GM10266 (cell line): ENCODE data around the gene ASAP3.

ENCODE experiments used
- DNase-seq: peaks from one replicate; pipeline ENCODE4 v3.0.0; 2012; ENCODE audit errors: extremely low spot score
- CTCF ChIP-seq: IDR thresholded peaks from 2 replicates; pipeline ENCODE4 v1.5.1; 2012; ENCODE audit warnings: mild to moderate bottlenecking, low read depth; ENCODE audit not compliant: control insufficient read depth, insufficient read depth; ENCODE audit errors: missing control alignments

Gene ASAP3

GRCh38 chr1:23483321-23484252 is at the start of gene ASAP3:
ASAP3 (minus strand) TSS chr1:23484179; CDS start chr1:23484133, 46 bp downstream.
- peak; percentile 31 for TF ChIP-seq CTCF
- no peak for DNase-seq

- TF ChIP-seq CTCF = no peak
Observed at GRCh38 chr1:23533246-23534023, 49.5 kb upstream of the ASAP3 start.

GRCh38 chr1:23531562-23532094 is 47.6 kb upstream of the ASAP3 start:
- TF ChIP-seq CTCF = no peak
- DNase-seq = no peak

More at GRCh38 chr1:23533246-23534023, 49.5 kb upstream of the ASAP3 start:
- DNase-seq = no peak

- peak; percentile 93 for DNase-seq
- peak; percentile 34 for TF ChIP-seq CTCF
Observed at GRCh38 chr1:23530747-23531561, 47.0 kb upstream of the ASAP3 start, which contains the start of gene E2F2. E2F2 (minus strand) TSS chr1:23531233; CDS start chr1:23530793, 440 bp downstream.

- TF ChIP-seq CTCF = no peak
- DNase-seq = no peak
Observed at GRCh38 chr1:23530087-23530746, 46.2 kb upstream of the ASAP3 start.
